Psoas muscle (tissue), 8 donors: ENCODE data around the gene TESMIN. TPM values are rescaled to one million over a fixed set of nuclear protein-coding genes. Genes with fewer than 3 reads are reported as not detected.

ENCODE experiments used
- ATAC-seq, 4 donors: fragments of 200-7000 bp; cut with Tn5 transposase; one replicate each; pipeline ENCODE4 v1.9.1; 2020; ENCODE audit warnings: moderate library complexity in 3 of 4, mild to moderate bottlenecking in 2 of 4
- DNase-seq, 2 donors: peaks; one replicate each; pipeline ENCODE4 v3.0.0-alpha.2; 2020
- H3K27ac ChIP-seq: fragments of 200-600 bp; one replicate; pipeline ENCODE4 v1.8.0; 2022
- H3K27me3 ChIP-seq, 3 donors: fragments of 200-600 bp in 1 of 3; one replicate each; pipeline versions ENCODE4 v1.6.1 to v1.8.0; 2013 to 2022; ENCODE audit warnings: low read length in 2 of 3, mild to moderate bottlenecking in 2 of 3, moderate library complexity in 1 of 3; ENCODE audit not compliant: insufficient read depth in 3 of 3
- H3K36me3 ChIP-seq, 2 donors: fragments of 200-600 bp in 1 of 2; one replicate each; pipeline versions ENCODE4 v1.6.1 to v1.8.0; 2013 to 2022; ENCODE audit warnings: low read depth in 1 of 2, mild to moderate bottlenecking in 1 of 2, moderate library complexity in 1 of 2; ENCODE audit not compliant: insufficient read depth in 1 of 2
- H3K4me1 ChIP-seq: fragments of 200-600 bp; one replicate; pipeline ENCODE4 v1.8.0; 2022
- H3K4me3 ChIP-seq: fragments of 200-600 bp; one replicate; pipeline ENCODE4 v1.8.0; 2022; ENCODE audit warnings: mild to moderate bottlenecking
- H3K9me3 ChIP-seq: fragments of 200-600 bp; one replicate; pipeline ENCODE4 v1.8.0; 2022
- WGBS, 3 donors: extraction: QIAGEN DNeasy Blood & Tissue Kit; methylation state at CpG; one replicate each; pipeline versions ENCODE4 v1.1.6 to v1.1.7; 2013; 5-methylcytosine and 5-hydroxymethylcytosine counted together
- intact Hi-C, 2 donors: fragments of 100-400 bp; cut with DNase I; formaldehyde crosslinking; loops; one replicate each; pipeline versions ENCODE4 v1.11.0 to v1.14.2; 2022
- polyA plus RNA-seq, 3 donors: library from polyadenylated mRNA; stranded (reverse); fragments of 200-250 nt; gene quantifications; one replicate each; pipeline ENCODE4 v1.2.3, GENCODE V29; 2013
- total RNA-seq, 4 donors: library from RNA; stranded (reverse); fragmentation: NEBNext Ultra II Directional in 2 of 4; extraction: Animal tissue kit (Norgen Biotek cat#: 25700) in 2 of 4; gene quantifications; one replicate each; pipeline versions ENCODE4 v1.2.1 to v1.2.4, GENCODE V29; 2021 to 2023
- TF ChIP-seq, protein P1 (sequence below): fragments of 200-600 bp; IDR thresholded peaks from one replicate; pipeline ENCODE4 v1.8.0; 2022; ENCODE audit warnings: antibody characterized with exemption
- donor health status: healthy with polysubstance abuse.
- donor health status: DM: no; HTN: no; CAD: no; lungs with moderate emphysema.
- donor health status: Bipolar disorder and iron deficiency.
- donor health status: healthy.
- donor health status: DM: yes; HTN: yes; CAD: no.
- donor health status: DM: no; HTN: no; CAD: no.
- donor health status: DM: no; HTN: no; CAD: no.
- donor health status: DM: yes; HTN: yes; CAD: no.

Gene TESMIN
- total and polyA plus RNA-seq, 7 donors = 0.03 to 0.44 (median 0.25) TPM

- DNase-seq = no peak
- 58 to 70% (median 65%) methylated on average over 5 of the region's 5 CpGs for WGBS, 3 donors
- no peaks in the 10 kb centered on the region for H3K36me3 ChIP-seq
- intact Hi-C loops = no loop called here
- H3K27me3 ChIP-seq = peaks cover 0 to 8% (median 5%) of the 10 kb centered on the region in 3 donors
- no peaks in the 10 kb centered on the region for H3K9me3 ChIP-seq
- H3K27ac ChIP-seq = no peak overlapping the region
- H3K4me3 ChIP-seq = no peak overlapping the region
- no peaks in the 10 kb centered on the region for H3K4me1 ChIP-seq
- ATAC-seq = no peak
- TF ChIP-seq, protein P1, sequence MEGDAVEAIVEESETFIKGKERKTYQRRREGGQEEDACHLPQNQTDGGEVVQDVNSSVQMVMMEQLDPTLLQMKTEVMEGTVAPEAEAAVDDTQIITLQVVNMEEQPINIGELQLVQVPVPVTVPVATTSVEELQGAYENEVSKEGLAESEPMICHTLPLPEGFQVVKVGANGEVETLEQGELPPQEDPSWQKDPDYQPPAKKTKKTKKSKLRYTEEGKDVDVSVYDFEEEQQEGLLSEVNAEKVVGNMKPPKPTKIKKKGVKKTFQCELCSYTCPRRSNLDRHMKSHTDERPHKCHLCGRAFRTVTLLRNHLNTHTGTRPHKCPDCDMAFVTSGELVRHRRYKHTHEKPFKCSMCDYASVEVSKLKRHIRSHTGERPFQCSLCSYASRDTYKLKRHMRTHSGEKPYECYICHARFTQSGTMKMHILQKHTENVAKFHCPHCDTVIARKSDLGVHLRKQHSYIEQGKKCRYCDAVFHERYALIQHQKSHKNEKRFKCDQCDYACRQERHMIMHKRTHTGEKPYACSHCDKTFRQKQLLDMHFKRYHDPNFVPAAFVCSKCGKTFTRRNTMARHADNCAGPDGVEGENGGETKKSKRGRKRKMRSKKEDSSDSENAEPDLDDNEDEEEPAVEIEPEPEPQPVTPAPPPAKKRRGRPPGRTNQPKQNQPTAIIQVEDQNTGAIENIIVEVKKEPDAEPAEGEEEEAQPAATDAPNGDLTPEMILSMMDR = no peak
Observed at GRCh38 chr11:68694431-68695297, 56.7 kb downstream of the TESMIN start.

- no peaks in the 10 kb centered on the region for H3K36me3 ChIP-seq
- H3K4me1 ChIP-seq = no peaks in the 10 kb centered on the region
- WGBS, 3 donors = 84 to 95% (median 87%) methylated on average over 10 of the region's 10 CpGs
- H3K9me3 ChIP-seq = no peaks in the 10 kb centered on the region
- TF ChIP-seq, protein P1 = no peak
- H3K27ac ChIP-seq = no peak overlapping the region
- intact Hi-C loops = no loop called here
- DNase-seq = no peak
- ATAC-seq = no peak
- H3K27me3 ChIP-seq = peaks cover 0 to 12% (median 8%) of the 10 kb centered on the region in 3 donors
- H3K4me3 ChIP-seq = no peak overlapping the region
Observed at GRCh38 chr11:68693484-68693882, 57.8 kb downstream of the TESMIN start.

GRCh38 chr11:68692871-68693483, 58.3 kb downstream of the TESMIN start:
- no peaks in the 10 kb centered on the region for H3K9me3 ChIP-seq
- ATAC-seq = no peak
- no peak overlapping the region for H3K4me3 ChIP-seq
- TF ChIP-seq, protein P1 = no peak
- peaks cover 0 to 14% (median 8%) of the 10 kb centered on the region in 3 donors for H3K27me3 ChIP-seq
- intact Hi-C loops = no loop called here
- no peaks in the 10 kb centered on the region for H3K36me3 ChIP-seq
- 81 to 87% (median 82%) methylated on average over 12 to 15 of the region's 15 CpGs for WGBS, 3 donors
- DNase-seq = no peak
- no peaks in the 10 kb centered on the region for H3K4me1 ChIP-seq
- no peak overlapping the region for H3K27ac ChIP-seq

DNA sequence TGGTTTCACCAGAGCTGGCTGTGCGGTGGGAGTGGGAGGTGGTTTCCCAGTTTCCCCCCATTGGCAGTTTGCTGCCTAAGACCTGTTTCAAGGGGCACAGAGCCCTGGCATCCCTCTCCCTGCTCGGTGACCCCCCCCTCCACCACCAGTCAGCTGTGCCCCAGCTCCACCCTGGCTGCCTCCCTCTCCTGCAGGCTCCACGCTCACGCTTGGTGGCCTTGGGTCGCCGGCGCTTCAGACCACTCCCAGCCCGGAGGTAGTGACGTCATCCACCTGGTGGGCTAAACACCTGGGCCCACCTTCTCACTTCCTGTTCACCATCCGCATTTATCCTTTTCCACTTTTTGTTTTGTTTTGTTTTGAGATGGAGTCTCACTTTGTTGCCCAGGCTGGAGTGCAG, 59.2 kb downstream of the TESMIN start:
- peaks cover 0 to 22% (median 8%) of the 10 kb centered on the region in 3 donors for H3K27me3 ChIP-seq

More for the DNA sequence above, 59.2 kb downstream of the TESMIN start:
- Histone ChIP-seq H3K36me3 (no peaks in the 10 kb centered on the region), H3K9me3 (no peaks in the 10 kb centered on the region), H3K4me3 (no peak overlapping the region), H3K27ac (no peak overlapping the region), H3K4me1 (no peaks in the 10 kb centered on the region)
- TF ChIP-seq, protein P1 = no peak
- intact Hi-C loops = no loop called here
- 83 to 85% (median 85%) methylated on average over 10 of the region's 10 CpGs for WGBS, 3 donors
- no peak for DNase-seq
- ATAC-seq = no peak
